Measurements from ENCODE around the gene CPB1. TPM values are rescaled to one million over a fixed set of nuclear protein-coding genes. Genes with fewer than 3 reads are reported as not detected.
"Not testable (repeated sequence)": the region's sequence is repeated elsewhere in the genome, so short reads cannot be mapped to it uniquely, and the experiment has no call there.

CPB1 gene
- total RNA-seq = over 10,000 TPM; 20,022 to 29,247 (median 24,546) TPM
- 1,000 to 10,000 TPM; 3,071 to 4,494 TPM for polyA plus RNA-seq

DNA sequence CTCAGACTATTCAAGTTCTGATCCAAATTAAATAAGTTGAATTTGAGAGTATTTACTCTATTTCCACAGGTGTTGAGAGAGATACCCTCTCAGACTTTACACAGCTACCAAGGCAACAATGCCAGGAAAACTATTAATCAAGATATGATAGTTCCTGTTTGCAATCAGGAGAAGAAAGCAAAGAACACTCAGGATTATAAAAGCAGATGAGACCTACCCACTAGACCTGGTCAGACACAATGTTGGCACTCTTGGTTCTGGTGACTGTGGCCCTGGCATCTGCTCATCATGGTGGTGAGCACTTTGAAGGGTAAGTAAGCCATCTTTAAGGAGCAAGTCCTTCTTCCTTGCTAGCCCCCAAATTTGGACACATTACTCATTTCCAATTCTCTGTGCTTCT is at the start of gene CPB1:
TSS of gene CPB1 (plus strand) at position 227 of the 400 bp plus-strand sequence. CDS start at position 240, 13 bp downstream.
- H3K9me3 ChIP-seq = no peaks in the 10 kb centered on the region
- FAIRE-seq (no peak), ATAC-seq (peak; percentile 73 to 85 (median 80)), DNase-seq (peak in 5 of 6 donors; percentile 67 to 75 (median 69))
- peaks cover 0 to 28% (median 0%) of the 10 kb centered on the region in 3 donors for H3K36me3 ChIP-seq
- no peak for TF ChIP-seq CTCF (IDR thresholded peaks at IDR 0.05)
- no peaks in the 10 kb centered on the region for H3K27me3 ChIP-seq
- intact Hi-C loops (cut with DNase I) = loop anchor here in 1 of 3 donors (5.0 kb wide), 1 partner anchor 90 kb away; no protein-coding TSS in a partner anchor
- peak within 1 kb of the TSS; percentile 44 to 90 (median 70) for H3K27ac ChIP-seq
- H3K4me1 ChIP-seq = peaks cover 11 to 12% (median 11%) of the 10 kb centered on the region in 3 donors
- peak within 1 kb of the TSS; percentile 16 to 56 (median 40) for H3K4me3 ChIP-seq

DNA sequence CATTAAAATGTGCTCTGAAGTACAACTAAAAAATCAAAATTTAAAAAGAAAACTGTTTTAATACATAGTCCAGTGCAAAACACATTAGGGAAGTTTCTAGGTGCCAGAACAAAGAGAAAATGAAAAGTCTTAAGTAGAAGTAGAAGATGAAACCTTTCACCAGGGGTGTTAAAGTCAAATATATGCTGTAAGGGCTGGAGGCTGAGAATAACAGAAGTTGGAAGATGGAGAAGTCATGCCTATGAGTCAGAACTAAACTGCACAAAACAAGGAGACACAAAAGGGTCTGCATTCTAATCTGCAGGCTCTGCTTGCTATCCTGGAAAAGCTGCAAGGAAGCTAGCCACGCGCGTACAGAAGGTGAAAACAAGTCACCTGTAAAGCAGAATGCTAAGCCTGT is 48.7 kb upstream of the CPB1 start:
- 81 to 99% methylated on average over 3 of the region's 3 CpGs for WGBS, 2 donors
- H3K36me3 ChIP-seq = no peaks in the 10 kb centered on the region
- H3K4me1 ChIP-seq = peaks cover 0 to 3% (median 0%) of the 10 kb centered on the region in 3 donors
- intact Hi-C loops (cut with DNase I) = no loop called here
- DNase-seq (no peak), ATAC-seq (no peak), FAIRE-seq (no peak)
- no peak overlapping the region for H3K4me3 ChIP-seq
- no peak for TF ChIP-seq CTCF (IDR thresholded peaks at IDR 0.05)
- no peaks in the 10 kb centered on the region for H3K9me3 ChIP-seq
- H3K27ac ChIP-seq = no peak overlapping the region
- H3K27me3 ChIP-seq = no peaks in the 10 kb centered on the region

- FAIRE-seq; H3K36me3 ChIP-seq; H3K4me3 ChIP-seq; H3K27ac ChIP-seq; H3K27me3 ChIP-seq; H3K9me3 ChIP-seq; H3K4me1 ChIP-seq; DNase-seq; intact Hi-C loops (cut with DNase I); ATAC-seq: not testable (repeated sequence)
- WGBS, 2 donors = 85 to 94% methylated on average over 6 of the region's 6 CpGs
Observed at GRCh38 chr3:148785026-148785425, 42.6 kb upstream of the CPB1 start.

- not testable (repeated sequence) for H3K27ac ChIP-seq, FAIRE-seq
- 91 to 97% methylated on average over 9 of the region's 9 CpGs for WGBS, 2 donors
Observed at GRCh38 chr3:148786159-148786558, 41.5 kb upstream of the CPB1 start.

DNA sequence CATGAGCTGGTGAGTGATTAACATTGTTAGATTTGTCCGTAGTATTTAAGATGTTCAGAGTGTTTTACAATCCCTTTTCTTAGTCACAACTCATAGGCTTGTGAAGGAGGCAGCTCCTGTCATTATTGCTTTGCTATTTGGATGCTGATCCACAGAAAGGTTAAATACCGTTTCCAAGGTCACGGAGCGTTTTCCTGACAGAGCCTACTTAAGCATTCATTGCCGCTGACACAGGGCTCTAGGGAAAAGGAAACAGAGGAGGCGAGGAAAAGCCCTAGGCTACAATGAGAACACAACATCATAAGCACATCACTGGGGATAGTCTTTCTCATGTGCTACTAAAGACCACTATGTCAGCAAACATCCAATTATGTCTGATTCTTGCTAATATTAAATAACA is 38.5 kb upstream of the CPB1 start:
- no peak overlapping the region for H3K4me3 ChIP-seq
- ATAC-seq = no peak

More at GRCh38 chr3:148786159-148786558, 41.5 kb upstream of the CPB1 start:
- peak in 2 of 6 donors; percentile 11 to 29 for DNase-seq
- intact Hi-C loops (cut with DNase I); H3K36me3 ChIP-seq; H3K27me3 ChIP-seq; H3K9me3 ChIP-seq; H3K4me1 ChIP-seq; ATAC-seq; H3K4me3 ChIP-seq: not testable (repeated sequence)

More for the DNA sequence above, 38.5 kb upstream of the CPB1 start:
- peaks cover 0 to 10% (median 6%) of the 10 kb centered on the region in 3 donors for H3K4me1 ChIP-seq
- H3K9me3 ChIP-seq = no peaks in the 10 kb centered on the region
- WGBS, 2 donors = 48 to 49% methylated on average over 6 of the region's 6 CpGs
- intact Hi-C loops (cut with DNase I) = no loop called here
- FAIRE-seq (no peak), DNase-seq (no peak)
- no peaks in the 10 kb centered on the region for H3K36me3 ChIP-seq
- no peaks in the 10 kb centered on the region for H3K27me3 ChIP-seq
- TF ChIP-seq CTCF (IDR thresholded peaks at IDR 0.05) = no peak
- no peak overlapping the region for H3K27ac ChIP-seq
